GM20000 (cell line): ENCODE results near the gene SYNPO2.

ENCODE experiments used
- DNase-seq: peaks from one replicate; pipeline ENCODE4 v3.0.0; 2012; ENCODE audit warnings: low spot score
- TF ChIP-seq, protein P1 (sequence below): IDR thresholded peaks from 2 replicates; pipeline ENCODE4 v1.5.1; 2012; ENCODE audit warnings: mild to moderate bottlenecking, control low read depth; ENCODE audit errors: extremely low read depth, missing control alignments

Gene SYNPO2

DNA sequence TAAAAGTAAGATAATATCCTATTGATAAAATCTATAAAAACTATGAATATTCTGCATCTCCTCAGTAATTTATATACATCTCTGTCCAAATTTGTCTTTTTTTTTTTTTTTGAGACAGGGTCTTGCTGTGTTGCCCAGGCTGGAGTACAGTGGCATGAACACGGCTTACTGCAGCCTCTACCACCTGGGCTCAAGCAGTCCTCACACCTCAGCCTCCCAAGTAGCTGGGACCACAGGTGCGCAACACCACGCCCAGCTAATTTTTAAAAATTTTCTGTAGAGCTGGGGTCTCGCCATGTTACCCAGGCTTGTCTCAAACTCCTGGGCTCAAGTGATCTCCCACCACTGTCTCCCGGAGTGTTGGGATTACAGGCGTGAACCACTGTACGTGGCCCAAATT is 40.4 kb upstream of the SYNPO2 start:
- TF ChIP-seq, protein P1, sequence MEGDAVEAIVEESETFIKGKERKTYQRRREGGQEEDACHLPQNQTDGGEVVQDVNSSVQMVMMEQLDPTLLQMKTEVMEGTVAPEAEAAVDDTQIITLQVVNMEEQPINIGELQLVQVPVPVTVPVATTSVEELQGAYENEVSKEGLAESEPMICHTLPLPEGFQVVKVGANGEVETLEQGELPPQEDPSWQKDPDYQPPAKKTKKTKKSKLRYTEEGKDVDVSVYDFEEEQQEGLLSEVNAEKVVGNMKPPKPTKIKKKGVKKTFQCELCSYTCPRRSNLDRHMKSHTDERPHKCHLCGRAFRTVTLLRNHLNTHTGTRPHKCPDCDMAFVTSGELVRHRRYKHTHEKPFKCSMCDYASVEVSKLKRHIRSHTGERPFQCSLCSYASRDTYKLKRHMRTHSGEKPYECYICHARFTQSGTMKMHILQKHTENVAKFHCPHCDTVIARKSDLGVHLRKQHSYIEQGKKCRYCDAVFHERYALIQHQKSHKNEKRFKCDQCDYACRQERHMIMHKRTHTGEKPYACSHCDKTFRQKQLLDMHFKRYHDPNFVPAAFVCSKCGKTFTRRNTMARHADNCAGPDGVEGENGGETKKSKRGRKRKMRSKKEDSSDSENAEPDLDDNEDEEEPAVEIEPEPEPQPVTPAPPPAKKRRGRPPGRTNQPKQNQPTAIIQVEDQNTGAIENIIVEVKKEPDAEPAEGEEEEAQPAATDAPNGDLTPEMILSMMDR: no peak
- DNase-seq: no peak

DNA sequence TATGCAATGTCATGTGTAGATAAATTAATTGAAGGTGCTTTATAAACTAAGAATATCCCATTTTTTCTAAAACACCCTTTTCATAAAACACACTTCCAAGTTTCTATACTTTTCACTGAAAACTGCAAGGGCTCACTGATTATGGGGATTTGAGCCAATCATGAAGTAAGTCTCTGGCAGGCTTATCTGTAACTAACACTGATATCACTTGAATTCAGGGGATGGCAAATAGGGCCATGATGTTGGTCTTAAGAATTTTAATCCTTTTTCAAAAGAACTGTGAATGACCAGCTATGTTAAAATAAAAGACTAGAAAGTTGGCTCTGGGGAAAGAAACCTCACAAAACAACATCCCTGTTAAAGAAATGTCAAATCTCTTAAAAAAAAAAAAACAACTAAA is 39.8 kb upstream of the SYNPO2 start:
- TF ChIP-seq, protein P1: no peak

DNA sequence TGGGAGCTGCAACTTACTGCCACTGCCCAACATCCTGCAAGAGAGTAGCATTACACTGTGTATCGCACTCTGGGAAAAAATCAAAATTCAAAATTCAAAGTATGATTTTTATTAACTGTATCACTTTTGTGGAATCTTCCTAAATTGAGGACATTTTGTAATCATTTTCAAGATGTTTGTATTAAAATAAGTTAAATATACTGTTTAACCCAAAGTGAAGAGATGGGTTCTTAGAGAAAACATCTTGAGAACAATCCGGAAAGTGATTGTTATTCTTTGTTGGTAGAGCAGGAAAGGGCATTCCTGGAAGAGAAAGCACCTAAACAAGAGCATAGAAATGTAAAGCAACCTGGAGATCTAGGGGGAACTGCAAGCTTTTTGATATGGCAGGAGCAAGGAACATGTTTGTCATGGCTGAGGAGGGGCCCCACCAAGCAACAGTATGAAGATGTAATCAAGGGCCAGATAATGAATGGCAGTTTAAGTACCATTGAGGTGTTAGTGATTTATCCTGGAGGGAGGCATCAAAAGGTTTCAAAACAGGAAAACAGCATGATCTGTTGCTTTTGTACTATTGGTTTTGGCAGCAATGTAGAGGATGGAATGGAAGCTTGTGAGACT is 38.7 kb upstream of the SYNPO2 start:
- TF ChIP-seq, protein P1: no peak
- DNase-seq: no peak

More for the DNA sequence above, 39.8 kb upstream of the SYNPO2 start:
- DNase-seq: no peak

DNA sequence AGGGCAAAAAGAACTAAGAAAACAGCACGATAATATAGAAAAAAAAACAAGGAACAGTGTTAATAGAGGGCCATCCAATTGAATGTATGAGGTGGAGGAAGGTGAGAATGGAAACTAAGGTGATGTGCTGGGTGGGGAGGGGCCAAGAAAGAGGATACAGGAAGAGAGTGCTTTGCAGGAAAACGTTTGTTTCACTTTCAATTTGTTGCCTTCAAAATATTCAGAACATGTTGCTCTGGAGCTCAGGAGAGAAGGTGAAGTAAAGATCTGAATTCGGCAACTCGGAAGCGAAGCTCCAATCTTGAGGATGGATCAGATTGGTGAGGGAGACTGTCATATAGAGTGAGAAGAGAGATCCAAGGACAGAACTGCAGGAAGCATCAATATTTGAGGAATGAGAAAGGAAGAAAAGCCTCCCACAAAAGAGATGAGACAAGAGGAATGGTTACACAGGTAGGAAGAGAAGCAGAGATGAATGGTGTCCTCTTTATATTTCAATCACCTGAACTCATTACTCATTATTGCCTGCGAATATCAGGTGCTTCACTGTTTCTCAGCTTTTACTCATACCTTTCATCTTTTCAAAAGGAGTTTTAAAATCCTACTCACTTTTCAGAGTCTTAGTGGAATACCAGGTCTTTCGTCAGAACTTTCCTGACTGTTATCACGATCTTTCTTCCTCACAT is 38.0 kb upstream of the SYNPO2 start:
- TF ChIP-seq, protein P1: no peak
- DNase-seq: peak; percentile 35

DNA sequence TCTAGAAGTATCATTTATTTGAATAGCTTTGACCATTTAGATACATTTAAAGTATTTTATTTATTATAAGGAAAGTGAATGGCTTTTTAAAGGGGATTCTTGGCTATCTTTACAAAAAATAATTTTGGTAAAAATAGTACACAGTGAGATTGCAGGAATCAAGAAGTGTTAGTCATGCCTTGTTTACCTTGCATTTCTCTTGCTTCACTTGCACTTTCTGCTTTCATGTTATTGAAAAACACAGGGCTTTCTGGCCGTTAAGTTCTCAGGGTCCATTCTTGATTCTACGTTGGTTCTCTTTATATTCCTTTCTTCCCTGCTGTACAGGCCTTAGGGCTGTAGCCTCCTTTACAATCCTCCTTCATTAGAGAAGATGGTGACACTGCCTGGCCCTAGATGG is 30.9 kb upstream of the SYNPO2 start:
- TF ChIP-seq, protein P1: no peak
- no peak for DNase-seq

DNA sequence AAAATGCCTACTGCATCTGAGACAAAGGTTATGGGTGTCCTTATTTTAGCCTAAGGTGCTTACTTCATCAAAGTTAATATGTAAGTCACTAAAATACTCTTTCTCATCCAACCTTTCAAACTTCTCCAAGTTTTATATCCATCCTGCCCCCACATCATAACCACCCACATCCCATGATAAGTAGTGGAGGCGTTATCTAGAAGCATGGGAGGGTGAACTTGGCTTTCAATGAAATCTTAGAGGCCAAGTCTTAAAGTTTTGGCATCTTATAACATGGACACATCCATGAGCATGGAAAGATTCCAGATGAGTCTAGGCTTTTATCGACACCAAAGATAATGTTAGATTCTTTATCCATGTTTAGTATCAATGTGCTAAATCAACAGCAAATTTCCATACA is 29.9 kb upstream of the SYNPO2 start:
- TF ChIP-seq, protein P1: no peak
- no peak for DNase-seq

DNA sequence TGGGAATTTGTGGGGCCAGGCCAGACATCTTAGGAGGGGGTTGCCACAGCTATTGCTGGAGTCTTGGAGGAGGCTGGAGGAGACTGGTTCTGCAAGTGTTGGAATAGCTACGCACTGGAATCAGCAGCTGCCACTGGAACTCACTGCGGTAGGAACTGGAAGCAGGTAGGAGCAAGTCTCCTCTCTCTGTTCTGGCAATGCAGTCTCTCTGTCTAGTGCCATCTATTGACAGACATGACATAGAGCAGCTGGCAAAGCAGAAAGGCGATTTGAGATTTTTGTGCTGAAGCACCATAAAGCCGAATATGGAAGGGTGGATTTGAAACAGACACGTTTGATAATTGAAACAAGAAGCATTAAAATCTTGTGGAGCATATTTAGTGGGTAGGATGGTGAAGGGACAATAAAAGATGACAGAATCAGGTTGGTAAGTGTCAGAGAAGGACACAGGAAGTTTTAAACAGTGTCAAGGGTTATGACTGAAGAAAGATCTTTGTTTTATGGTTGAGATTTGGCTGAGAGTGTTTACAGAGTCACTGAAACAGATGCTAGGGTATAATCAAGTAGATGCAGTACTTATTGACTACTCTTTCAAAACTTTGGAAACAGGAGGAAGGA is 23.5 kb upstream of the SYNPO2 start:
- TF ChIP-seq, protein P1: peak; percentile 43
- peak; percentile 49 for DNase-seq
